Karpas-422 (cell line): Measurements from ENCODE around the gene TMEM131L. TPM values are rescaled to one million over a fixed set of nuclear protein-coding genes. Genes with fewer than 3 reads are reported as not detected.
"Not testable (repeated sequence)": the region's sequence is repeated elsewhere in the genome, so short reads cannot be mapped to it uniquely, and the experiment has no call there.

Experiments used
- DNase-seq: peaks from one replicate; pipeline ENCODE4 v3.0.0-alpha.2; 2015
- H2AFZ ChIP-seq: fragments of 200-600 bp; sonication (generic); 2 replicates; pipeline ENCODE4 v1.6.1; 2014; ENCODE audit warnings: antibody characterized with exemption, low read length, mixed read lengths
- H3K27ac ChIP-seq: fragments of 200-600 bp; sonication (generic); 2 replicates; pipeline ENCODE4 v1.5.1; 2014; ENCODE audit warnings: mild to moderate bottlenecking, low read length, moderate library complexity
- H3K27me3 ChIP-seq: fragments of 200-600 bp; sonication (generic); 2 replicates; pipeline ENCODE4 v1.6.1; 2014; ENCODE audit warnings: low read length, mixed read lengths
- H3K36me3 ChIP-seq: fragments of 200-600 bp; sonication (generic); 2 replicates; pipeline ENCODE4 v1.6.1; 2014; ENCODE audit warnings: low read length, mixed read lengths; ENCODE audit not compliant: insufficient read depth
- H3K4me1 ChIP-seq: fragments of 200-600 bp; sonication (generic); 2 replicates; pipeline ENCODE4 v1.6.1; 2014; ENCODE audit warnings: mild to moderate bottlenecking, low read length, mixed read lengths
- H3K4me2 ChIP-seq: fragments of 200-600 bp; sonication (generic); 2 replicates; pipeline ENCODE4 v1.6.1; 2014; ENCODE audit warnings: low read length, low read depth, mild to moderate bottlenecking; ENCODE audit not compliant: poor library complexity, severe bottlenecking
- H3K4me3 ChIP-seq: fragments of 200-600 bp; sonication (generic); 2 replicates; pipeline ENCODE4 v1.5.1; 2014; ENCODE audit warnings: mild to moderate bottlenecking, antibody characterized with exemption, low read length, mixed read lengths
- H3K79me2 ChIP-seq: fragments of 200-600 bp; sonication (generic); 2 replicates; pipeline ENCODE4 v1.6.1; 2014; ENCODE audit warnings: mild to moderate bottlenecking, low read length, mixed read lengths
- H3K9ac ChIP-seq: fragments of 200-600 bp; sonication (generic); 2 replicates; pipeline ENCODE4 v1.6.0; 2014; ENCODE audit warnings: low read length
- H3K9me2 ChIP-seq: fragments of 200-600 bp; sonication (generic), shearing (Covaris generic); replicated peaks from 2 replicates; pipeline ENCODE4 v1.6.0; 2014; ENCODE audit warnings: mild to moderate bottlenecking, low read length, moderate library complexity; ENCODE audit not compliant: insufficient read depth
- H3K9me3 ChIP-seq: fragments of 300-700, 200-600 bp; sonication (generic); 2 replicates; pipeline ENCODE4 v1.6.1; 2014; ENCODE audit warnings: low read length, mixed read lengths
- H4K20me1 ChIP-seq: fragments of 200-600 bp; sonication (generic); 2 replicates; pipeline ENCODE4 v1.6.1; 2014; ENCODE audit warnings: mild to moderate bottlenecking, antibody characterized with exemption, low read length, low read depth; ENCODE audit not compliant: insufficient read depth
- total RNA-seq: library from RNA; depleted of rRNA; stranded (reverse); fragments of >200 nt; shearing (Covaris generic); gene quantifications from 2 replicates; pipeline ENCODE4 v1.2.3, GENCODE V29; 2014; ENCODE audit warnings: low replicate concordance

The TMEM131L gene
- total RNA-seq, 1 experiment from 2014 or later = 54.8 TPM

GRCh38 chr4:153546280-153546679 is 80.1 kb downstream of the TMEM131L start:
- no peak overlapping the region for H3K4me2 ChIP-seq
- peaks cover 6% of the 10 kb centered on the region; the same call in 1 of the 2 replicates for H4K20me1 ChIP-seq

GRCh38 chr4:153547520-153547919 is 81.4 kb downstream of the TMEM131L start:
- Histone ChIP-seq H3K9me2 (no peaks in the 10 kb centered on the region), H3K9me3 (no peaks in the 10 kb centered on the region), H3K9ac (no peak overlapping the region), H3K27me3 (no peaks in the 10 kb centered on the region), H3K4me3 (no peak overlapping the region), H3K4me2 (no peak overlapping the region), H3K27ac (no peak overlapping the region), H3K4me1 (peaks cover 5% of the 10 kb centered on the region), H4K20me1 (no peaks in the 10 kb centered on the region), H3K36me3 (no peaks in the 10 kb centered on the region), H3K79me2 (peaks cover 42% of the 10 kb centered on the region), H2AFZ (no peak overlapping the region)
- DNase-seq = no peak

More at GRCh38 chr4:153546280-153546679, 80.1 kb downstream of the TMEM131L start:
- H3K9me2 ChIP-seq = no peaks in the 10 kb centered on the region
- no peak overlapping the region for H3K4me3 ChIP-seq
- no peak overlapping the region for H3K27ac ChIP-seq
- no peaks in the 10 kb centered on the region for H3K27me3 ChIP-seq
- peaks cover 52% of the 10 kb centered on the region for H3K79me2 ChIP-seq
- no peaks in the 10 kb centered on the region for H3K36me3 ChIP-seq
- H3K9ac ChIP-seq = no peak overlapping the region
- peaks cover 5% of the 10 kb centered on the region for H3K4me1 ChIP-seq
- no peak overlapping the region for H2AFZ ChIP-seq
- no peak for DNase-seq
- H3K9me3 ChIP-seq = no peaks in the 10 kb centered on the region

GRCh38 chr4:153548907-153549306 is 82.7 kb downstream of the TMEM131L start:
- Histone ChIP-seq H3K79me2 (peaks cover 40% of the 10 kb centered on the region), H3K4me1 (peaks cover 16% of the 10 kb centered on the region)
- H3K9me3 ChIP-seq, H3K27ac ChIP-seq, H4K20me1 ChIP-seq, H3K4me2 ChIP-seq, H2AFZ ChIP-seq, H3K9ac ChIP-seq, H3K4me3 ChIP-seq, H3K36me3 ChIP-seq, H3K9me2 ChIP-seq, H3K27me3 ChIP-seq, DNase-seq: not testable (repeated sequence)

GRCh38 chr4:153549405-153549804 is 83.2 kb downstream of the TMEM131L start:
- Histone ChIP-seq H2AFZ (no peak overlapping the region), H3K27me3 (no peaks in the 10 kb centered on the region), H3K9ac (no peak overlapping the region), H3K9me3 (no peaks in the 10 kb centered on the region), H3K79me2 (peaks cover 37% of the 10 kb centered on the region), H3K4me3 (no peak overlapping the region), H3K36me3 (no peaks in the 10 kb centered on the region), H3K4me1 (peaks cover 16% of the 10 kb centered on the region), H4K20me1 (no peaks in the 10 kb centered on the region), H3K9me2 (no peaks in the 10 kb centered on the region), H3K4me2 (no peak overlapping the region), H3K27ac (no peak overlapping the region)
- no peak for DNase-seq

GRCh38 chr4:153553155-153553818 is 87.1 kb downstream of the TMEM131L start:
- Histone ChIP-seq H2AFZ (no peak overlapping the region), H3K36me3 (no peaks in the 10 kb centered on the region; the same call in 1 of the 2 replicates), H3K9ac (no peak overlapping the region), H4K20me1 (no peaks in the 10 kb centered on the region), H3K79me2 (peaks cover 17% of the 10 kb centered on the region), H3K27ac (0 out of 2 replicates have a peak overlapping the region, but pooled peaks have one; percentile 7), H3K4me3 (no peak overlapping the region), H3K27me3 (no peaks in the 10 kb centered on the region), H3K9me3 (no peaks in the 10 kb centered on the region), H3K4me1 (peaks cover 16% of the 10 kb centered on the region), H3K9me2 (no peaks in the 10 kb centered on the region), H3K4me2 (no peak overlapping the region)
- no peak for DNase-seq

GRCh38 chr4:153553819-153554170 is 87.6 kb downstream of the TMEM131L start:
- H3K36me3 ChIP-seq = no peaks in the 10 kb centered on the region; the same call in 1 of the 2 replicates
- 0 out of 2 replicates have a peak overlapping the region, but pooled peaks have one; percentile 7 for H3K27ac ChIP-seq
- H2AFZ ChIP-seq = no peak overlapping the region
- H4K20me1 ChIP-seq = no peaks in the 10 kb centered on the region
- H3K9ac ChIP-seq = no peak overlapping the region
- H3K9me3 ChIP-seq = no peaks in the 10 kb centered on the region
- no peaks in the 10 kb centered on the region for H3K27me3 ChIP-seq
- H3K4me3 ChIP-seq = no peak overlapping the region
- peaks cover 16% of the 10 kb centered on the region for H3K4me1 ChIP-seq
- H3K79me2 ChIP-seq = peaks cover 17% of the 10 kb centered on the region
- no peaks in the 10 kb centered on the region for H3K9me2 ChIP-seq
- H3K4me2 ChIP-seq = no peak overlapping the region
- no peak for DNase-seq

GRCh38 chr4:153555730-153556434 is 89.7 kb downstream of the TMEM131L start:
- Histone ChIP-seq H3K79me2 (peaks cover 14% of the 10 kb centered on the region), H3K27me3 (no peaks in the 10 kb centered on the region), H3K36me3 (peaks cover 15% of the 10 kb centered on the region)

GRCh38 chr4:153556435-153556815 is 90.3 kb downstream of the TMEM131L start:
- Histone ChIP-seq H3K79me2 (peaks cover 14% of the 10 kb centered on the region), H3K9me2 (no peaks in the 10 kb centered on the region), H3K4me1 (peaks cover 17% of the 10 kb centered on the region), H3K9ac (no peak overlapping the region), H2AFZ (no peak overlapping the region), H3K27me3 (no peaks in the 10 kb centered on the region), H3K4me3 (no peak overlapping the region), H3K36me3 (peaks cover 19% of the 10 kb centered on the region), H3K27ac (no peak overlapping the region), H3K9me3 (0 out of 2 replicates have a peak, but pooled peaks cover 3% of the 10 kb centered on the region), H4K20me1 (no peaks in the 10 kb centered on the region), H3K4me2 (no peak overlapping the region)
- DNase-seq = no peak

More at GRCh38 chr4:153555730-153556434, 89.7 kb downstream of the TMEM131L start:
- H3K4me3 ChIP-seq = no peak overlapping the region
- no peak overlapping the region for H3K9ac ChIP-seq
- no peak overlapping the region for H3K4me2 ChIP-seq
- H3K27ac ChIP-seq = no peak overlapping the region
- no peak overlapping the region for H2AFZ ChIP-seq
- H3K9me2 ChIP-seq = no peaks in the 10 kb centered on the region
- H3K9me3 ChIP-seq = 0 out of 2 replicates have a peak, but pooled peaks cover 1% of the 10 kb centered on the region
- DNase-seq = no peak
- peaks cover 15% of the 10 kb centered on the region for H3K4me1 ChIP-seq
- H4K20me1 ChIP-seq = no peaks in the 10 kb centered on the region
